GM12874 (cell line): ENCODE measurements around the gene PRKAG3.

Experiments used
- CTCF ChIP-seq: IDR thresholded peaks from 2 replicates; pipeline ENCODE4 v1.5.1; 2011; ENCODE audit warnings: low read depth, mild to moderate bottlenecking, control low read depth, low read length, moderate library complexity; ENCODE audit not compliant: insufficient read depth

Gene PRKAG3

GRCh38 chr2:218786133-218786532 lies 45.5 kb downstream of the PRKAG3 start:
- no peak for TF ChIP-seq CTCF

DNA sequence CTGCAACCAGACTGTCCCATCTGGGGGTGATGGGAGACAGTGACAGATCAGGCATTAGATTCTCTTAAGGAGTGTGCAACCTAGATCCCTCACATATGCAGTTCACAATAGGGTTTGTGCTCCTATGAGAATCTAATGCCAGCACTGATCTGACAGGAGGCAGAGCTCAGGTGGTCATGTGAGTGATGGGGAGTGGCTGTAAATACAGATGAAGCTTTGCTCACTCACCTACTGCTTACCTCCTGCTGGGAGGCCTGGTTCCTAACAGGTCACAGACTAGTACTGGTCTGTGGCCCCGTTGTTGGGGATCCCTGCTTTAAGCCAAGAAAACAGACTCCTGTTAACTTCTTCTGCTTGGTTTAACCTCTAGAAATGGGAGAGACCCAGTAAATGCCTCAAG lies 46.5 kb downstream of the PRKAG3 start:
- TF ChIP-seq CTCF = no peak

DNA sequence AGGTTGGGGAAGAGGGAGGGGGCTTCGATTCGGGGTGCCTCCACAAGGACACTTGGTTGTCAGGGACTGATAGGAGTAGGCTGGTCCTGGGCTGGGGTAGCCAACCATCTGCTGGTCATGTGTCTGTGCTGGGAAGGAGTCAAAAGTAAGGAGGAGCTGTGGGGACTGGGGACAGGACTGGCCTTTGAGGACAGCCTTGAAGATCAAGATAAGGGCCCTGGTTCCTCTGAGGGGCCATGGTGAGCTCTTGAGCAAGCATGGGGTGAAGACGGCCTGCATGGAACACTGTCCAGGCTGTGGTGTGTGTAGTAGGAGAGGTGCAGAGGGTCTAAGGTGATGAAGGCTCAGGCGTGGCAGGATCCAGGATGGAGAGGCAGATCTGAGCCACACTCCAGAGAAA lies 47.9 kb downstream of the PRKAG3 start:
- TF ChIP-seq CTCF = no peak

DNA sequence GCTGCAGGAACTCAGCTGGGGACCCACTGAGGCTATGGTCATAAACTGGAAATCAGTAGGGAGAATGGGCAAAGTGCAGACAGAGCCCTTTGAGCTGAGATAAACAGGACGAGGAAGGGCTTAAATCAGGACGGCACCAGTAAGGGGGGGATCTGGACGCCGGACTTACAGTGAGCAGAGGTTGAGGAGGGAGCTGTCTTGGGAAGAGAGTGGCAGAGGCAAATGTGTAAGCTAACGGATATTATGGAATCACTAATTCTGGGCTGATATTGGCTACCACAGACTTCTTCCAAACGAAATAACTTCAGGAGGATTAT lies 49.1 kb downstream of the PRKAG3 start:
- no peak for TF ChIP-seq CTCF

GRCh38 chr2:218781691-218782527 lies 49.7 kb downstream of the PRKAG3 start, which contains the start of gene CYP27A1:
TSS of gene CYP27A1 (plus strand) at chr2:218782147. CDS start at chr2:218782183, 36 bp downstream.
- TF ChIP-seq CTCF = no peak

GRCh38 chr2:218780851-218781690 lies 50.5 kb downstream of the PRKAG3 start:
- no peak for TF ChIP-seq CTCF

DNA sequence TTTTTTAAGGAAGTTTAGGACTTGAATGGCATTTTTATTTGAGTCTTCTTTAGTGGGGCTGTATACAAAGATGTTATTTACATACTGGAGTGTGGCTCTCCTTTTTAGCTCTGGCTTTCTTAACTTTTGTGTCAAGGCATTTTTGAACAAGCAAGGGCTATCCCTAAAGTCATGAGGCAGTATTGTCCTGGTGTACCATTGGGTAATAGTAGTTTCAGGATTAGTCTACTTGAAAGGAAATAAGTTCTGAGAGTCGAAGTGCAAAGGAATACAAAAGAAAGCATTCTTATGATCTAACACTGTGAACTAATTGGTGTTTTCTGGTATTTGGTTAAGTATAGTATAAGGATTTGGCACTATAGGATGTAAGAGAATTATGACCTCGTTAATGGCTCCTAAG lies 51.6 kb downstream of the PRKAG3 start:
- no peak for TF ChIP-seq CTCF
